Stomach (tissue), 4 donors: ENCODE results near the gene SLC25A23.
"Not testable (repeated sequence)": the region's sequence is repeated elsewhere in the genome, so short reads cannot be mapped to it uniquely, and the experiment has no call there.

Experiments
- EP300 ChIP-seq: sonication (generic); formaldehyde crosslinking; IDR thresholded peaks from one replicate; pipeline ENCODE4 v1.6.1; 2017; ENCODE audit warnings: antibody characterized with exemption
- POLR2A ChIP-seq, 4 donors: fragments of 450-650 bp; IDR thresholded peaks; one replicate each; pipeline ENCODE4 v1.6.1; 2016; ENCODE audit warnings: antibody characterized with exemption in 4 of 4, control low read depth in 2 of 4, mild to moderate bottlenecking in 1 of 4, moderate library complexity in 1 of 4
- POLR2AphosphoS5 ChIP-seq, 3 donors: sonication (generic); formaldehyde crosslinking; IDR thresholded peaks; one replicate each; pipeline ENCODE4 v1.6.1; 2016; ENCODE audit warnings: antibody characterized with exemption in 3 of 3
- TF ChIP-seq, protein P1 (sequence below), 7 experiments: fragments of 450-650 bp in 4 of 7; fragments of 200-600 bp in 3 of 7; sonication (generic) in 3 of 7; IDR thresholded peaks; one replicate each; pipeline ENCODE4 v1.5.1; 2016 to 2019; ENCODE audit warnings: antibody characterized with exemption in 7 of 7, control low read depth in 2 of 7, mild to moderate bottlenecking in 1 of 7

DNA sequence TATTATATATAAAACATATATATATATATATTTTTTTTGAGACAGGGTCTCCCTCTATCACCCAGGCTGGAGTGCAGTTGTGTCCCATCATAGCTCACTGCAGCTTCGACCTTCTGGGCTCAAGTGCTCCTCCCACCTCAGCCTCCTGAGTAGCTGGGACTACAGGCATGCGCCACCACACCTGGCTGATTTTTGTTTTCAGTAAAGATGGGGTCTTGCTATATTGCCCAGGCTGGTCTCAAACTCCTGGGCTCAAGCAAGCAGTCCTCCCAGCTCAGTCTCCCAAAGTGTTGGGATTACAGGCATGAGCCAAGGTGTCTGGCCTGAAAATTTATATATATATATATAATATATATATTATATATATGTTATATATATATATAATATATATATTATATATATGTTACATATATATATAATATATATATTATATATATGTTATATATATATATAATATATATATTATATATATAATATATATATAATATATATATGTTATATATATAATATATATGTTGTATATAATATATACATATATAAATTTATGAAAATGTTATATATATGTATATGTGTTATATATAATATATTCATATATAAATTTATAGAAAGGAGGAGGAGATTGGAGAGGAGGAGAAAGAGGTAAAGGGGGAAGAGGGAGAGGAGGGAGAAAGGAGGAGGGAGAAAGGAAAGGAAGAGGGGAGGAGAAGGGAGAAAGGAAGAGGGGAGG lies 30.7 kb downstream of the SLC25A23 start:
- TF ChIP-seq, protein P1, sequence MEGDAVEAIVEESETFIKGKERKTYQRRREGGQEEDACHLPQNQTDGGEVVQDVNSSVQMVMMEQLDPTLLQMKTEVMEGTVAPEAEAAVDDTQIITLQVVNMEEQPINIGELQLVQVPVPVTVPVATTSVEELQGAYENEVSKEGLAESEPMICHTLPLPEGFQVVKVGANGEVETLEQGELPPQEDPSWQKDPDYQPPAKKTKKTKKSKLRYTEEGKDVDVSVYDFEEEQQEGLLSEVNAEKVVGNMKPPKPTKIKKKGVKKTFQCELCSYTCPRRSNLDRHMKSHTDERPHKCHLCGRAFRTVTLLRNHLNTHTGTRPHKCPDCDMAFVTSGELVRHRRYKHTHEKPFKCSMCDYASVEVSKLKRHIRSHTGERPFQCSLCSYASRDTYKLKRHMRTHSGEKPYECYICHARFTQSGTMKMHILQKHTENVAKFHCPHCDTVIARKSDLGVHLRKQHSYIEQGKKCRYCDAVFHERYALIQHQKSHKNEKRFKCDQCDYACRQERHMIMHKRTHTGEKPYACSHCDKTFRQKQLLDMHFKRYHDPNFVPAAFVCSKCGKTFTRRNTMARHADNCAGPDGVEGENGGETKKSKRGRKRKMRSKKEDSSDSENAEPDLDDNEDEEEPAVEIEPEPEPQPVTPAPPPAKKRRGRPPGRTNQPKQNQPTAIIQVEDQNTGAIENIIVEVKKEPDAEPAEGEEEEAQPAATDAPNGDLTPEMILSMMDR (IDR thresholded peaks at IDR 0.05): not testable (repeated sequence)
- TF ChIP-seq POLR2A (IDR thresholded peaks at IDR 0.05); POLR2AphosphoS5 (IDR thresholded peaks at IDR 0.05); EP300: not testable (repeated sequence)
